ENCODE data around the gene BANP. TPM values are rescaled to one million over a fixed set of nuclear protein-coding genes. Genes with fewer than 3 reads are reported as not detected.

Gene BANP
- total and polyA plus RNA-seq, 2 donors (not counting 1 experiment from before 2014, with no cell fraction given): 9.3 to 31.0 TPM

GRCh38 chr16:87914812-87915211 lies 36.4 kb upstream of the BANP start:
- no peak for TF ChIP-seq EZH2 (IDR thresholded peaks at IDR 0.05; ENCODE audit: low read length, missing control alignments)
- no peak for TF ChIP-seq CTCF (conservative IDR thresholded peaks at IDR 0.05 in 1 of 2, IDR thresholded peaks at IDR 0.05 in 1 of 2; ENCODE audit: low read depth in 1 of 2, low read length in 2 of 2)
- H3K27me3 ChIP-seq (ENCODE audit: control insufficient read depth, insufficient read depth, low read length): peaks cover 4% of the 10 kb centered on the region
- H4K20me1 ChIP-seq (ENCODE audit: control insufficient read depth, extremely low read depth, insufficient read depth, low read length): no peaks in the 10 kb centered on the region
- no peaks in the 10 kb centered on the region for H3K36me3 ChIP-seq (ENCODE audit: control insufficient read depth, insufficient read depth, low read length)
- no peaks in the 10 kb centered on the region for H3K79me2 ChIP-seq (ENCODE audit: control insufficient read depth, insufficient read depth, low read length)
- H3K9me3 ChIP-seq (ENCODE audit: control insufficient read depth, insufficient read depth, low read depth, low read length): no peaks in the 10 kb centered on the region
- H3K4me3 ChIP-seq (replicated peaks in 1 of 4; ENCODE audit: control extremely low read depth in 1 of 4, insufficient read depth in 1 of 4, low read depth in 3 of 4, low read length in 4 of 4): no peak overlapping the region
- H3K9ac ChIP-seq (ENCODE audit: insufficient read depth, low read length): no peak overlapping the region
- no peaks in the 10 kb centered on the region for H3K4me1 ChIP-seq (ENCODE audit: control insufficient read depth, extremely low read depth, insufficient read depth, low read length)
- H2AFZ ChIP-seq (ENCODE audit: low read length): no peak overlapping the region
- no peak overlapping the region for H3K4me2 ChIP-seq (ENCODE audit: extremely low read depth, insufficient read depth, low read length)
- DNase-seq (ENCODE audit: low read depth in 2 of 2): no peak
- H3K27ac ChIP-seq (ENCODE audit: insufficient read depth, low read length): no peak overlapping the region

GRCh38 chr16:87917503-87917902 lies 33.7 kb upstream of the BANP start:
- no peaks in the 10 kb centered on the region for H3K79me2 ChIP-seq (ENCODE audit: control insufficient read depth, insufficient read depth, low read length)
- TF ChIP-seq CTCF (conservative IDR thresholded peaks at IDR 0.05 in 1 of 2, IDR thresholded peaks at IDR 0.05 in 1 of 2; ENCODE audit: low read depth in 1 of 2, low read length in 2 of 2): no peak
- TF ChIP-seq EZH2 (IDR thresholded peaks at IDR 0.05; ENCODE audit: low read length, missing control alignments): no peak
- DNase-seq (ENCODE audit: low read depth in 2 of 2): no peak
- no peaks in the 10 kb centered on the region for H3K9me3 ChIP-seq (ENCODE audit: control insufficient read depth, insufficient read depth, low read depth, low read length)
- H3K4me3 ChIP-seq (replicated peaks in 1 of 4; ENCODE audit: control extremely low read depth in 1 of 4, insufficient read depth in 1 of 4, low read depth in 3 of 4, low read length in 4 of 4): no peak overlapping the region
- H3K27me3 ChIP-seq (ENCODE audit: control insufficient read depth, insufficient read depth, low read length): peaks cover 4% of the 10 kb centered on the region
- H3K4me1 ChIP-seq (ENCODE audit: control insufficient read depth, extremely low read depth, insufficient read depth, low read length): no peaks in the 10 kb centered on the region
- H3K27ac ChIP-seq (ENCODE audit: insufficient read depth, low read length): no peak overlapping the region
- no peaks in the 10 kb centered on the region for H4K20me1 ChIP-seq (ENCODE audit: control insufficient read depth, extremely low read depth, insufficient read depth, low read length)
- H3K9ac ChIP-seq (ENCODE audit: insufficient read depth, low read length): no peak overlapping the region
- no peaks in the 10 kb centered on the region for H3K36me3 ChIP-seq (ENCODE audit: control insufficient read depth, insufficient read depth, low read length)
- no peak overlapping the region for H2AFZ ChIP-seq (ENCODE audit: low read length)
- H3K4me2 ChIP-seq (ENCODE audit: extremely low read depth, insufficient read depth, low read length): no peak overlapping the region

GRCh38 chr16:87918338-87918737 lies 32.9 kb upstream of the BANP start:
- DNase-seq (ENCODE audit: low read depth in 2 of 2): peak in 1 of 2 donors; percentile 26
- Histone ChIP-seq H4K20me1 (ENCODE audit: control insufficient read depth, extremely low read depth, insufficient read depth, low read length) (no peaks in the 10 kb centered on the region), H3K4me3 (replicated peaks in 1 of 4; ENCODE audit: control extremely low read depth in 1 of 4, insufficient read depth in 1 of 4, low read depth in 3 of 4, low read length in 4 of 4) (peak overlapping the region in 1 of 4 experiments; percentile 33), H3K27me3 (ENCODE audit: control insufficient read depth, insufficient read depth, low read length) (peaks cover 4% of the 10 kb centered on the region), H3K79me2 (ENCODE audit: control insufficient read depth, insufficient read depth, low read length) (no peaks in the 10 kb centered on the region), H3K4me2 (ENCODE audit: extremely low read depth, insufficient read depth, low read length) (peak overlapping the region; percentile 17), H3K9ac (ENCODE audit: insufficient read depth, low read length) (peak overlapping the region; percentile 42), H3K27ac (ENCODE audit: insufficient read depth, low read length) (peak overlapping the region; percentile 32), H3K36me3 (ENCODE audit: control insufficient read depth, insufficient read depth, low read length) (no peaks in the 10 kb centered on the region), H3K9me3 (ENCODE audit: control insufficient read depth, insufficient read depth, low read depth, low read length) (no peaks in the 10 kb centered on the region), H3K4me1 (ENCODE audit: control insufficient read depth, extremely low read depth, insufficient read depth, low read length) (no peaks in the 10 kb centered on the region), H2AFZ (ENCODE audit: low read length) (peak overlapping the region; percentile 0)
- TF ChIP-seq EZH2 (IDR thresholded peaks at IDR 0.05; ENCODE audit: low read length, missing control alignments) (no peak), CTCF (conservative IDR thresholded peaks at IDR 0.05 in 1 of 2, IDR thresholded peaks at IDR 0.05 in 1 of 2; ENCODE audit: low read depth in 1 of 2, low read length in 2 of 2) (no peak)

Measured in fibroblast of lung (primary cell).